AG10803 (cell line): Measurements from ENCODE around the gene KCNN4.
"Not testable (repeated sequence)": the region's sequence is repeated elsewhere in the genome, so short reads cannot be mapped to it uniquely, and the experiment has no call there.

Experiments used
- DNase-seq: peaks from one replicate; pipeline ENCODE4 v3.0.0; 2010; ENCODE audit warnings: low read depth
- H3K4me3 ChIP-seq: 2 replicates; pipeline ENCODE4 v1.5.1; 2011; ENCODE audit warnings: mild to moderate bottlenecking, low read length, control low read depth
- TF ChIP-seq, protein P1 (sequence below): conservative IDR thresholded peaks from 2 replicates; pipeline ENCODE4 v1.5.1; 2011; ENCODE audit warnings: mild to moderate bottlenecking, low read length, control low read depth, inconsistent platforms

Gene KCNN4

DNA sequence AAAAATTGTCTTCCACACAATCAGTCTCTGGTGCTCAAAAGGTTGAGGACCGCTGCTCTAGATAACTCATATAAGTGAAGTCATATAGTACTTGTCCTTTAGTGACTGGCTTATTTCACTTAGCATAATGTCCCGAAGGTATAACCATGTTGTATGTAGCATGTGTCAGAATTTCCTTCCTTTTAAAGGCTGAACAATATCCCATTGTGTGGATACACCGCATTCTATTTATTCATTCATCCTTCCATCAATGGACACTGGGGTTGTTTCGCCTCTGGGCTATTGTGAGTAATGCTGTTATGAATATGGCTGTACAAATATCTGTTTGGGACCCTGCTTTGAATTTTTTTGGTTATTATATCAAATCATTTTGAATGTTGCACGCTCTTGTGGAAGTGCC is 26.1 kb upstream of the KCNN4 start:
- no peak overlapping the region for H3K4me3 ChIP-seq
- TF ChIP-seq, protein P1, sequence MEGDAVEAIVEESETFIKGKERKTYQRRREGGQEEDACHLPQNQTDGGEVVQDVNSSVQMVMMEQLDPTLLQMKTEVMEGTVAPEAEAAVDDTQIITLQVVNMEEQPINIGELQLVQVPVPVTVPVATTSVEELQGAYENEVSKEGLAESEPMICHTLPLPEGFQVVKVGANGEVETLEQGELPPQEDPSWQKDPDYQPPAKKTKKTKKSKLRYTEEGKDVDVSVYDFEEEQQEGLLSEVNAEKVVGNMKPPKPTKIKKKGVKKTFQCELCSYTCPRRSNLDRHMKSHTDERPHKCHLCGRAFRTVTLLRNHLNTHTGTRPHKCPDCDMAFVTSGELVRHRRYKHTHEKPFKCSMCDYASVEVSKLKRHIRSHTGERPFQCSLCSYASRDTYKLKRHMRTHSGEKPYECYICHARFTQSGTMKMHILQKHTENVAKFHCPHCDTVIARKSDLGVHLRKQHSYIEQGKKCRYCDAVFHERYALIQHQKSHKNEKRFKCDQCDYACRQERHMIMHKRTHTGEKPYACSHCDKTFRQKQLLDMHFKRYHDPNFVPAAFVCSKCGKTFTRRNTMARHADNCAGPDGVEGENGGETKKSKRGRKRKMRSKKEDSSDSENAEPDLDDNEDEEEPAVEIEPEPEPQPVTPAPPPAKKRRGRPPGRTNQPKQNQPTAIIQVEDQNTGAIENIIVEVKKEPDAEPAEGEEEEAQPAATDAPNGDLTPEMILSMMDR: no peak
- DNase-seq: no peak

DNA sequence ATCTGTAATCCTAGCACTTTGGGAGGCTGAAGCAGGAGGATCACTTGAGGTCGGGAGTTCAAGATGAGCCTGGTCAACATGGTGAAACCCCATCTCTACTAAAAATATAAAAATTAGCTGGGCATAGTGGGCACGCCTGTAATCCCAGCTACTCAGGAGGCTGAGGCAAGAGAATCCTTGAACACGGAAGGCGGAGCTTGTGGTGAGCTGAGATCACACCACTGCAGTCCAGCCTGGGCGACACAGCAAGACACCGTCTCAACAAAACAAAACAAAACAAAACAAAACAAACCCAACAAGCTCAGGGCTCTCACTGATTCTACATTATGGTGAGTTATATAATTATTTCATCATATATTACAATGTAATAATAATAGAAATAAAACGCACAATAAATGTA is 25.6 kb upstream of the KCNN4 start:
- not testable (repeated sequence) for H3K4me3 ChIP-seq, DNase-seq

DNA sequence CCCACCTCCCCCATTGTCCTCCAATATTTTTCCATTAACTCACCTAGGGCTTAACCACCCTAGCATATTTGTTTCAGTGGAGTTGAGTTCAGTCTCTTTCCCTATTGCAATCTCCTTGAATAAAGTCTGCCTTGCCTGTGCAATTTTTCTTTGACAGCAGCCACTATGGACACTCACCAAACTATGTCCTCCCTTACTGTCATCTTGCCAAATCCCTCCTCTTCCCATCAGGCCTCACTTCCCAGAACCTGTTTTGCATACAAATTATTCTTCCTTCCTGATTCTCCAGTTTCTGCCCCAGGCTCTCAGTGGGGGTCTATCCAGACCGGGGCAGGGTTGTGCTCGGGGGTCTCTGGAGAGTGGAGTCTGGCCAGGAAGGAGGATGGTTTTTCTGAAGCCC is 23.7 kb upstream of the KCNN4 start:
- TF ChIP-seq, protein P1: no peak
- no peak for DNase-seq
- no peak overlapping the region for H3K4me3 ChIP-seq

DNA sequence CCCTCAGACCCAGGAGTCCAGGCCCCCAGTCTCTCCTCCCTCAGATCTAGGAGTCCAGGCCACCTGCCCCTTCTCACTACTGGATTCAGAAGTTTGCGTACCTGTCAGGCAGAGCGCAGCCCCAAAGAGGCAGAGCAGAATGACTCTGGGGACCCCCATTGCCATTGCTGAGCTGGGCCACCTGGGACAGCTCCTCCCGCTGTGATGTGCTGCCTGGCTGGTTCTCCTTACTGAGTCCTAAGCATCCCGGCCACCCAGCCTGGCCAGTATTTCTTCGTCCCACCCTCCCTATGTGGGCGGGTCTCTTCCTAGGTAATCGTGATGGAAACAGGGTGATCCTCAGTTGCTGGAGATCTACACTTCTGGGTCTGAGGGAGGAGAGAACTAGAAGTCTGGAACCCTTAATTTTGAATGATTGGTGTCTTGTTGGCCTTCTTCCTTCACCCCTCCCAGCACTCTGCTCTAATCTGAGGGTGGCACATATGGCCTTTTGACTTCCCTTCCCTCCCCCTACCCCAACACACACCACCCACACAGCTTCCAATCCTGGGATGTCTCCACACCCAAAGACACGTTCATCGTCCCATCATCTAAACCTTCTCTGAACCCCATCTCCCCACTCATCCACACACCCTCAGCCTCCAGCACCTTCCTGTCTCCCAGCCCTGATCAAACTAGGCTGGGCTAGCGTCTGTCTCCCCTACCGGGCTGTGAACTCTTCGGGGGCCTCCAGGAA is 21.6 kb upstream of the KCNN4 start, which contains the start of gene LYPD5:
TSS of gene LYPD5 (minus strand) at position 232 of the 736 bp plus-strand sequence. CDS start at position 165, 67 bp downstream.
- TF ChIP-seq, protein P1: no peak
- DNase-seq: no peak

DNA sequence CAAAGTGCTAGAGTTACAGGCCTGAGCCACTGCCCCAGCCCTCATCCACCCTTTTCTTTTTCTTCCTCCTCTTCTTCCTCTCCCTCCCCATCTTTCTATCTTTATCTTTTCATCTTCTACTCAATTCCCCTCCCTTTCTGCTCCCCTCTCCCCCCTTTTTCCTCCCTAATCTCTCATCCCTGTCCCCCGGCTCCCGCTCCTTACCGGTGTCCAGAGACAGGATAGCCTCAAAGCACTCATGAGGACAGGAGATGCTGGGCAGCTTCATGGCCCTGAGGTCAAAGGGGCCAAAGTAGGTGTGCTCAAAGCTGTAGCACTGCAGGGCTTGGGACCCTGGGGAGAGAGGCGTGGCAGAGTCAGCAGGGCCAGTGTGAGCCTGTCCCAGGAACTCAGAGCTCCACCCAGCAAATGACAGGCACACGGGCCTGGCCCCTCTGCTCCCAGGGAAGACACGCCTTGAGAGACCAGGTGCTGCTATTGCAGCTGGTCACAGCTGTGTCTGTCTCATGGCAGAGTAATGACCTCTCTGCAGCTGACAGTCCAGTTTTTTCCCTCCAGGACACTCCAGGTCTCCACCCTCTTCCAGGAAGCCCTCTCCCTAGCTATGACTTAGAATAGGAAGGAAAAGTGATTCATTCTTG is 18.8 kb upstream of the KCNN4 start:
- H3K4me3 ChIP-seq: no peak overlapping the region
- no peak for DNase-seq
- TF ChIP-seq, protein P1: no peak

More for the DNA sequence above, 21.6 kb upstream of the KCNN4 start, which contains the start of gene LYPD5:
- H3K4me3 ChIP-seq: no peak within 1 kb of the TSS

DNA sequence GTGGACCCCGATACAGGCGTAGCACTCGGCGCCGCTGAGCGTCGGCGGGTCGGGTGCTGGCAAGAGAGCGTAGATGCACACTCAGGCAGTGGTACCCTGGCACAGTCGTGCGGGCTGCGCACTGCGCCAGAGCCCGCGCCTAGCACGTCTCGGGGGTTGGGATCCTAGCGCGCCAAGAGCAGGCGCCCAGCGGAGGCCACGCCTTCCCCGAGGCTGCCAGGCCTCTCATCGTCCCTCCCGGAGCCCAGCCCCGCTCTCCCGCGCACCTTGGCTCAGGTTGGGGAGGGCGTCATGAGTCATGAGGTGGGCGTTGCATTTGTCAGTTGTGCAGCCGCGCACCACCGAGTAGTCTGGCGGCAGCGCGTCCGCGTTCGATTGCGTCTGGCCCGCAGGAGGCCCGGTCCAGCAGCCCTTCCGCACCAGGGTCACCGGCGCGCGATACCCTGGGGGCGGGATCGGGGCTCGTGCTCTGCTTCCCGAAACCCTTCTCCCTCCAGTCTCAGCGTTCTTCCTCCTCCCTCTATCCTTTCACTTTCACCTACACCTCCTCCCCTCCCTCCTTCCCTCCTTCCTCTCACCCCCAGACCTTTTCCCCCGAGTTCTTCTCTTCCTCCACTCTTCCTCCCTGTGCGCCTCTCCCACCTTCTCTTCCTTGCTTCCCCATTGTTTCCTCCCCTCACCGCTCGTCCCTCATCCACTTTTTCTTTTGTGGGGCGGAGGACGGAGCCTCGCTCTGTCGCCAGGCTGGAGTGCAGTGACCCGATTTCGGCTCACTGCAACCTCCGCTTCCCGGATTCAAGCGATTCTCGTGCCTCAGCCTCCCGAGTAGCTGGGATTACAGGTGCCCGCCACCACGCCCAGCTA is 18.0 kb upstream of the KCNN4 start:
- peak overlapping the region; percentile 61 for H3K4me3 ChIP-seq
- TF ChIP-seq, protein P1: no peak
- no peak for DNase-seq

DNA sequence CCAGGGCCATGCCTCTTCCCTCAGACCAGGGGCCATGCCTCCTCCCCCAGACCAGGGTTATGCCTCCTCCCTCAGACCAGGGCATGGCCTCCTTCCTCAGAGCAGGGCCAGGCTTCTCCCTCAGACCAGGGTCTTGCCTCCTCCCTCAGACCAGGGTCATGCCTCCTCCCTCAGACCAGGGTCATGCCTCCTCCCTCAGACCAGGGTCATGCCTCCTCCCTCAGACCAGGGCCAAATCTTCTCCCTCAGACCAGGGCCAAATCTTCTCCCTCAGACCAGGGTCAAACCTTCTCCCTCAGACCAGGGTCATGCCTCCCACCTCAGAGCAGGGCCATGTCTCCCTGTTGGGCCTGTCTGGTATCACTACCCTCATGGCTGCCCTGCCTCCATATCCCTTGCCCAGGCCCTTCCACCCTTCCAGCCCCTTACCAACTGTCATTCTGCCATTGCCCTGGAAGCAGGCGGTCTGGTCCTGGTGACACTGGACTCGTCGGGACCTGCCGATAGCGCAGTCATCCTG is 17.3 kb upstream of the KCNN4 start:
- H3K4me3 ChIP-seq: peak overlapping the region; percentile 61
- TF ChIP-seq, protein P1: no peak

More for the DNA sequence above, 17.3 kb upstream of the KCNN4 start:
- no peak for DNase-seq
